Type B pancreatic cell (in vitro differentiated cells): ENCODE results near the gene LGR6. TPM values are rescaled to one million over a fixed set of nuclear protein-coding genes. Genes with fewer than 3 reads are reported as not detected.

Source experiments
- DNase-seq: peaks from one replicate; pipeline ENCODE4 v3.0.0; 2021; ENCODE audit warnings: mixed read lengths; ENCODE audit not compliant: unreplicated experiment; ENCODE audit errors: extremely low spot score
- H3K27ac Mint-ChIP-seq: 2 replicates; pipeline ENCODE4 v1.8.0; 2021; ENCODE audit warnings: mild to moderate bottlenecking, mixed read lengths
- H3K27me3 Mint-ChIP-seq: 2 replicates; pipeline ENCODE4 v1.8.0; 2021; ENCODE audit warnings: mixed read lengths
- H3K36me3 Mint-ChIP-seq: 2 replicates; pipeline ENCODE4 v1.8.0; 2021; ENCODE audit warnings: mixed read lengths
- H3K4me1 Mint-ChIP-seq: one replicate; pipeline ENCODE4 v1.8.0; 2021; ENCODE audit warnings: mixed read lengths; ENCODE audit not compliant: unreplicated experiment
- H3K4me3 Mint-ChIP-seq: 2 replicates; pipeline ENCODE4 v1.8.0; 2021; ENCODE audit warnings: mild to moderate bottlenecking, mixed read lengths
- H3K9me3 Mint-ChIP-seq: 2 replicates; pipeline ENCODE4 v1.8.0; 2021; ENCODE audit warnings: mixed read lengths
- CTCF ChIP-seq: fragments of 200-600 bp; sonication (generic); conservative IDR thresholded peaks from 2 replicates; pipeline ENCODE4 v1.5.0; 2021; ENCODE audit warnings: antibody characterized with exemption, mild to moderate bottlenecking
- total RNA-seq: library from RNA; stranded (reverse); gene quantifications from 2 replicates; pipeline ENCODE4 v1.2.1, GENCODE V29; 2021; ENCODE audit warnings: low replicate concordance

Gene LGR6
- total RNA-seq, 1 donor from 2014 or later, result 2.8 TPM

- Mint-ChIP-seq H3K27me3 (peaks cover 32% of the 10 kb centered on the region), H3K4me3 (no peak overlapping the region), H3K36me3 (peaks cover 3% of the 10 kb centered on the region), H3K27ac (no peak overlapping the region), H3K4me1 (no peaks in the 10 kb centered on the region), H3K9me3 (no peaks in the 10 kb centered on the region)
- no peak for DNase-seq
- no peak for TF ChIP-seq CTCF
Measured at GRCh38 chr1:202230061-202230938, 36.7 kb downstream of the LGR6 start.

GRCh38 chr1:202230939-202231645, 37.5 kb downstream of the LGR6 start:
- no peaks in the 10 kb centered on the region for H3K9me3 Mint-ChIP-seq
- H3K27ac Mint-ChIP-seq, result no peak overlapping the region
- no peaks in the 10 kb centered on the region for H3K36me3 Mint-ChIP-seq
- H3K27me3 Mint-ChIP-seq, result peaks cover 28% of the 10 kb centered on the region
- DNase-seq, result no peak
- H3K4me3 Mint-ChIP-seq, result no peak overlapping the region
- H3K4me1 Mint-ChIP-seq, result peaks cover 1% of the 10 kb centered on the region
- no peak for TF ChIP-seq CTCF

- H3K4me1 Mint-ChIP-seq, result peaks cover 6% of the 10 kb centered on the region
- no peak overlapping the region for H3K4me3 Mint-ChIP-seq
- no peaks in the 10 kb centered on the region for H3K36me3 Mint-ChIP-seq
- H3K27ac Mint-ChIP-seq, result peak overlapping the region; percentile 98
- no peak for DNase-seq
- H3K27me3 Mint-ChIP-seq, result peaks cover 28% of the 10 kb centered on the region
- no peaks in the 10 kb centered on the region for H3K9me3 Mint-ChIP-seq
- TF ChIP-seq CTCF, result no peak
Measured at GRCh38 chr1:202233171-202233570, 39.6 kb downstream of the LGR6 start.

GRCh38 chr1:202233804-202234203, 40.2 kb downstream of the LGR6 start:
- TF ChIP-seq CTCF, result no peak
- Mint-ChIP-seq H3K4me1 (peaks cover 6% of the 10 kb centered on the region), H3K36me3 (no peaks in the 10 kb centered on the region), H3K9me3 (no peaks in the 10 kb centered on the region), H3K27me3 (peaks cover 22% of the 10 kb centered on the region), H3K27ac (peak overlapping the region; percentile 98), H3K4me3 (no peak overlapping the region)
- no peak for DNase-seq

- H3K9me3 Mint-ChIP-seq, result no peaks in the 10 kb centered on the region
- no peak for DNase-seq
- no peak for TF ChIP-seq CTCF
- H3K4me1 Mint-ChIP-seq, result peaks cover 6% of the 10 kb centered on the region
- H3K27me3 Mint-ChIP-seq, result peaks cover 24% of the 10 kb centered on the region
- H3K36me3 Mint-ChIP-seq, result no peaks in the 10 kb centered on the region
- peak overlapping the region; percentile 10 for H3K4me3 Mint-ChIP-seq
- H3K27ac Mint-ChIP-seq, result peak overlapping the region; percentile 98
Measured at GRCh38 chr1:202234331-202235002, 40.9 kb downstream of the LGR6 start.
